ENCODE measurements around the gene MTG1.

- TF ChIP-seq CTCF (conservative IDR thresholded peaks at IDR 0.05; ENCODE audit: low read length) (no peak), EZH2phosphoT487 (IDR thresholded peaks at IDR 0.05; ENCODE audit: borderline replicate concordance) (no peak)
Observed at GRCh38 chr10:133368153-133368552, 25.8 kb upstream of the MTG1 start.

All from Loucy (cell line).